ENCODE data around the gene PAXIP1.

The PAXIP1 gene

GRCh38 chr7:154996756-154997155 is 6.2 kb downstream of the PAXIP1 start:
- TF ChIP-seq CTCF (IDR thresholded peaks at IDR 0.05; ENCODE audit: borderline replicate concordance, insufficient read depth, low read depth, low read length) = no peak
- H3K4me3 ChIP-seq (ENCODE audit: low read depth, low read length) = no peak overlapping the region

- no peak for TF ChIP-seq CTCF (IDR thresholded peaks at IDR 0.05; ENCODE audit: borderline replicate concordance, insufficient read depth, low read depth, low read length)
- no peak overlapping the region for H3K4me3 ChIP-seq (ENCODE audit: low read depth, low read length)
Observed at GRCh38 chr7:154996101-154996500, 6.8 kb downstream of the PAXIP1 start.

GRCh38 chr7:154994996-154995395 is 7.9 kb downstream of the PAXIP1 start:
- H3K4me3 ChIP-seq (ENCODE audit: low read depth, low read length) = no peak overlapping the region

GRCh38 chr7:154990964-154991540 is 11.9 kb downstream of the PAXIP1 start:
- no peak for TF ChIP-seq CTCF (IDR thresholded peaks at IDR 0.05; ENCODE audit: borderline replicate concordance, insufficient read depth, low read depth, low read length)
- H3K4me3 ChIP-seq (ENCODE audit: low read depth, low read length) = no peak overlapping the region

More at GRCh38 chr7:154994996-154995395, 7.9 kb downstream of the PAXIP1 start:
- TF ChIP-seq CTCF (IDR thresholded peaks at IDR 0.05; ENCODE audit: borderline replicate concordance, insufficient read depth, low read depth, low read length) = no peak

GRCh38 chr7:154987571-154987970 is 15.4 kb downstream of the PAXIP1 start:
- H3K4me3 ChIP-seq (ENCODE audit: low read depth, low read length) = no peak overlapping the region
- no peak for TF ChIP-seq CTCF (IDR thresholded peaks at IDR 0.05; ENCODE audit: borderline replicate concordance, insufficient read depth, low read depth, low read length)

- no peak overlapping the region for H3K4me3 ChIP-seq (ENCODE audit: low read depth, low read length)
- TF ChIP-seq CTCF (IDR thresholded peaks at IDR 0.05; ENCODE audit: borderline replicate concordance, insufficient read depth, low read depth, low read length) = no peak
Observed at GRCh38 chr7:154986200-154986945, 16.6 kb downstream of the PAXIP1 start.

- H3K4me3 ChIP-seq (ENCODE audit: low read depth, low read length) = no peak overlapping the region
- TF ChIP-seq CTCF (IDR thresholded peaks at IDR 0.05; ENCODE audit: borderline replicate concordance, insufficient read depth, low read depth, low read length) = no peak
Observed at GRCh38 chr7:154985230-154985629, 17.7 kb downstream of the PAXIP1 start.

Data from GM12875 (cell line).